SK-N-SH (cell line): ENCODE measurements around the gene MLLT3. TPM values are rescaled to one million over a fixed set of nuclear protein-coding genes. Genes with fewer than 3 reads are reported as not detected.

Experiments used
- CTCF ChIA-PET: fragments of 300-600, 350-600 bp; formaldehyde crosslinking; extraction: SDS; loops from one replicate; lab custom pipeline; 2021; lab: Yijun Ruan, JAX
- POLR2A ChIA-PET: fragments of 350-600 bp; sonication (Branson Sonifier 250); formaldehyde crosslinking; extraction: SDS; loops from one replicate; lab custom pipeline; 2020; ENCODE audit warnings: antibody characterized with exemption, inconsistent platforms; lab: Yijun Ruan, JAX
- DNase-seq: peaks from one replicate; pipeline ENCODE4 v3.0.0; 2012
- H2AFZ ChIP-seq: fragments of 200-600 bp; sonication (generic); 2 replicates; pipeline ENCODE4 v1.8.1; 2016; ENCODE audit warnings: antibody characterized with exemption, mild to moderate bottlenecking, low read depth
- H3F3A ChIP-seq: fragments of 200-600 bp; sonication (generic); replicated peaks from 2 replicates; pipeline ENCODE3; 2016; ENCODE audit warnings: antibody characterized with exemption, mild to moderate bottlenecking; ENCODE audit not compliant: insufficient read depth
- H3K27ac ChIP-seq, 2 experiments: fragments of 200-500 bp in 1 of 2; fragments of 200-600 bp in 1 of 2; sonication (Bioruptor generic) in 1 of 2; sonication (generic), shearing (Covaris generic) in 1 of 2; 2 replicates each; pipeline versions ENCODE4 v1.5.1 to v1.6.1; 2014 to 2016; ENCODE audit warnings: low read depth in 2 of 2, inconsistent platforms in 1 of 2, low read length in 1 of 2, mild to moderate bottlenecking in 1 of 2, mixed read lengths in 1 of 2
- H3K27me3 ChIP-seq: fragments of 200-600 bp; sonication (generic), shearing (Covaris generic); 2 replicates; pipeline ENCODE4 v1.6.1; 2016; ENCODE audit warnings: mixed run types; ENCODE audit not compliant: insufficient read depth
- H3K36me3 ChIP-seq, 2 experiments: fragments of 200-500 bp in 1 of 2; fragments of 200-600 bp in 1 of 2; sonication (Bioruptor generic) in 1 of 2; sonication (generic) in 1 of 2; replicated peaks in 1 of 2; 2 replicates each; pipeline versions ENCODE3 to v1.5.1; 2014 to 2016; ENCODE audit warnings: low read length in 1 of 2, mild to moderate bottlenecking in 1 of 2; ENCODE audit not compliant: insufficient read depth in 2 of 2, control insufficient read depth in 1 of 2
- H3K4me1 ChIP-seq, 2 experiments: fragments of 200-500 bp in 1 of 2; fragments of 200-600 bp in 1 of 2; sonication (Bioruptor generic) in 1 of 2; sonication (generic), shearing (Covaris generic) in 1 of 2; 2 replicates each; pipeline versions ENCODE4 v1.5.1 to v1.6.1; 2014 to 2016; ENCODE audit warnings: low read depth in 1 of 2, low read length in 1 of 2, mixed run types in 1 of 2; ENCODE audit not compliant: insufficient read depth in 2 of 2, control insufficient read depth in 1 of 2
- H3K4me2 ChIP-seq: fragments of 200-600 bp; sonication (generic), shearing (Covaris generic); 2 replicates; pipeline ENCODE4 v1.6.1; 2017; ENCODE audit warnings: mixed run types
- H3K4me3 ChIP-seq, 2 experiments: fragments of 200-500 bp in 1 of 2; fragments of 200-600 bp in 1 of 2; sonication (Bioruptor generic) in 1 of 2; sonication (generic), shearing (Covaris generic) in 1 of 2; 2 replicates each; pipeline versions ENCODE4 v1.5.1 to v1.8.1; 2014 to 2016; ENCODE audit warnings: low read depth in 2 of 2, inconsistent platforms in 1 of 2, low read length in 1 of 2, mild to moderate bottlenecking in 1 of 2, mixed read lengths in 1 of 2, moderate library complexity in 1 of 2
- H3K79me2 ChIP-seq: fragments of 200-600 bp; sonication (generic); 2 replicates; pipeline ENCODE4 v1.8.1; 2017; ENCODE audit warnings: mild to moderate bottlenecking; ENCODE audit not compliant: insufficient read depth
- H3K9ac ChIP-seq: fragments of 200-600 bp; sonication (generic); 2 replicates; pipeline ENCODE4 v1.6.1; 2017; ENCODE audit warnings: mixed run types
- H3K9me2 ChIP-seq: fragments of 200-600 bp; sonication (generic); 2 replicates; pipeline ENCODE4 v1.6.1; 2017; ENCODE audit warnings: mixed run types
- H3K9me3 ChIP-seq: fragments of 200-600 bp; sonication (generic); 2 replicates; pipeline ENCODE4 v1.6.1; 2017; ENCODE audit warnings: mixed run types, mild to moderate bottlenecking, moderate library complexity
- H4K20me1 ChIP-seq: fragments of 200-600 bp; sonication (generic); 2 replicates; pipeline ENCODE4 v1.6.1; 2017; ENCODE audit warnings: mild to moderate bottlenecking, mixed run types; ENCODE audit not compliant: insufficient read depth
- FOXJ3 ChIP-seq: sonication (generic); formaldehyde crosslinking; IDR thresholded peaks from 2 replicates; pipeline ENCODE4 v1.5.1; 2020; ENCODE audit warnings: mild to moderate bottlenecking, missing genetic modification reagents
- GABPA ChIP-seq: IDR thresholded peaks from 2 replicates; pipeline ENCODE4 v1.4.0; 2012; ENCODE audit warnings: low read depth, mild to moderate bottlenecking
- RAD21 ChIP-seq: IDR thresholded peaks from 2 replicates; pipeline ENCODE4 v1.6.1; 2012; ENCODE audit warnings: mild to moderate bottlenecking, low read length
- SIN3A ChIP-seq: IDR thresholded peaks from 2 replicates; pipeline ENCODE4 v1.6.1; 2012; ENCODE audit warnings: low read depth, mild to moderate bottlenecking, low read length, moderate library complexity, borderline replicate concordance
- SMC3 ChIP-seq: IDR thresholded peaks from 2 replicates; pipeline ENCODE4 v1.6.1; 2012; ENCODE audit warnings: low read depth, low read length, improper control_type of control experiment
- TAF1 ChIP-seq: IDR thresholded peaks from 2 replicates; pipeline ENCODE4 v1.6.1; 2012; ENCODE audit warnings: low read depth, mild to moderate bottlenecking, low read length, moderate library complexity, borderline replicate concordance
- TCF12 ChIP-seq: IDR thresholded peaks from 2 replicates; pipeline ENCODE4 v1.4.0; 2012
- TEAD4 ChIP-seq: IDR thresholded peaks from 2 replicates; pipeline ENCODE4 v1.4.0; 2012; ENCODE audit warnings: mild to moderate bottlenecking, borderline replicate concordance; ENCODE audit not compliant: insufficient read depth
- WGBS: methylation state at CpG from one replicate; pipeline ENCODE4 v1.1.6; 2017; ENCODE audit warnings: low lambda C conversion rate; 5-methylcytosine and 5-hydroxymethylcytosine counted together
- polyA plus RNA-seq, 3 experiments: library from polyadenylated mRNA; depleted of rRNA; stranded (reverse); fragments of >200 nt; gene quantifications; 2 replicates each; pipeline ENCODE4 v1.2.3, GENCODE V29; 2012
- TF ChIP-seq, protein P1 (sequence below): IDR thresholded peaks from 2 replicates; pipeline ENCODE4; 2012
- TF ChIP-seq, protein P2 (sequence below): IDR thresholded peaks from 2 replicates; pipeline ENCODE4 v1.4.0; 2012; ENCODE audit warnings: low read depth
- TF ChIP-seq, protein P3 (sequence below): IDR thresholded peaks from 2 replicates; pipeline ENCODE4 v1.4.0; 2012; ENCODE audit warnings: low read depth, borderline replicate concordance
- TF ChIP-seq, protein P4 (sequence below): fragments of 150-350 bp; IDR thresholded peaks from 2 replicates; pipeline ENCODE4 v1.6.1; 2017; ENCODE audit warnings: antibody characterized with exemption, low read length, low read depth, borderline replicate concordance

Gene MLLT3
- polyA plus RNA-seq, 1 of the 3 experiments (the other 2 are of a cell fraction): 3.9 TPM

DNA sequence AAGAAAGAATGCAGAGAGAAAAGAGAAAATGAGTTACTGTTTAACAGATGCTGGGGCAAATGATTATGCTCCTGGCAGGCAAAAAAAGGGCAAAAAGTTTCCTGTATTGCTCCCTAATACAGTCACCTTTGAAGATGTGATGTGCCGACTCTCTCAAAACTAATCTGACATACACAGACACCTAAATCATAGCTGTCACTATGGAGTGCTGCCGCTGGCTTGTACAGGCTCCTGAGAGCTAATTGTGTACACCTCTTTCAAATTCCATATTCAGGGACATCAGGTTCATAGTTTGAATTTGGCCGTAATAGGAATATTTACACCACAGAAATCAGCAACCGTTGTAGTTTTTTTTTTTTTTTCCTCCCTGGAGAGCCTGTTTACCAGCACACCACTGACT, 49.3 kb upstream of the MLLT3 start:
- H3K9me2 ChIP-seq: no peaks in the 10 kb centered on the region
- H3K79me2 ChIP-seq: no peaks in the 10 kb centered on the region
- H3K4me1 ChIP-seq: no peaks in the 10 kb centered on the region
- no peak for TF ChIP-seq GABPA
- H3K36me3 ChIP-seq: no peaks in the 10 kb centered on the region
- 64% methylated on average over 4 of the region's 4 CpGs for whole genome bisulfite sequencing
- ChIA-PET CTCF (interaction anchor here (1.1 kb wide), 1 partner anchor 124 kb away, joined by 3 read pairs; no protein-coding TSS in a partner anchor), POLR2A (no interaction called here)
- no peak overlapping the region for H2AFZ ChIP-seq
- H3K4me3 ChIP-seq: no peak overlapping the region
- DNase-seq: no peak
- no peaks in the 10 kb centered on the region for H3F3A ChIP-seq
- H3K4me2 ChIP-seq: no peak overlapping the region
- H3K27me3 ChIP-seq: no peaks in the 10 kb centered on the region
- no peaks in the 10 kb centered on the region for H4K20me1 ChIP-seq
- no peak overlapping the region for H3K9ac ChIP-seq
- no peak overlapping the region for H3K27ac ChIP-seq
- no peaks in the 10 kb centered on the region for H3K9me3 ChIP-seq

DNA sequence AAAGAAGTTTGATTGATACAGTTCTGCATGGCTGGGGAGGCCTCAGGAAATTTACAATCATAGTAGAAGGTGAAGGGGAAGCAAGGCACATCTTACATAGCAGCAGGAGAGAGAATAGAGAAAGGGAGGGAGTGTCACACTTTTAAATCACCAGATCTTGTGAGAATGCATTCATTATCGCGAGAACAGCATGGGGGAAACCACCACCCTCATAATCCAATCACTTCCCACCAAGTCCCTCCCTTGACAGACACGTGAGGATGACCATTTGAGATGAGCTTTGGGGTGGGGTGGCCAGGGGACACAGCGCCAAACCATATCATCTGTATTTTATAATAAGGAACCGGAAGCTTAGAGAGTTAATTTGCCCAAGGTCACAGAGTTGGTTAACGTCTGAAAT, 48.1 kb upstream of the MLLT3 start:
- no peaks in the 10 kb centered on the region for H3K79me2 ChIP-seq
- H2AFZ ChIP-seq: no peak overlapping the region
- TF ChIP-seq, protein P1, sequence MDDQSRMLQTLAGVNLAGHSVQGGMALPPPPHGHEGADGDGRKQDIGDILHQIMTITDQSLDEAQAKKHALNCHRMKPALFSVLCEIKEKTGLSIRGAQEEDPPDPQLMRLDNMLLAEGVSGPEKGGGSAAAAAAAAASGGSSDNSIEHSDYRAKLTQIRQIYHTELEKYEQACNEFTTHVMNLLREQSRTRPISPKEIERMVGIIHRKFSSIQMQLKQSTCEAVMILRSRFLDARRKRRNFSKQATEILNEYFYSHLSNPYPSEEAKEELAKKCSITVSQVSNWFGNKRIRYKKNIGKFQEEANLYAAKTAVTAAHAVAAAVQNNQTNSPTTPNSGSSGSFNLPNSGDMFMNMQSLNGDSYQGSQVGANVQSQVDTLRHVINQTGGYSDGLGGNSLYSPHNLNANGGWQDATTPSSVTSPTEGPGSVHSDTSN: no peak
- TF ChIP-seq SIN3A: no peak
- no peak for TF ChIP-seq FOXJ3
- TF ChIP-seq, protein P2, sequence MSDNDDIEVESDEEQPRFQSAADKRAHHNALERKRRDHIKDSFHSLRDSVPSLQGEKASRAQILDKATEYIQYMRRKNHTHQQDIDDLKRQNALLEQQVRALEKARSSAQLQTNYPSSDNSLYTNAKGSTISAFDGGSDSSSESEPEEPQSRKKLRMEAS: no peak
- no peak for TF ChIP-seq RAD21
- no peak for TF ChIP-seq TCF12
- TF ChIP-seq, protein P3, sequence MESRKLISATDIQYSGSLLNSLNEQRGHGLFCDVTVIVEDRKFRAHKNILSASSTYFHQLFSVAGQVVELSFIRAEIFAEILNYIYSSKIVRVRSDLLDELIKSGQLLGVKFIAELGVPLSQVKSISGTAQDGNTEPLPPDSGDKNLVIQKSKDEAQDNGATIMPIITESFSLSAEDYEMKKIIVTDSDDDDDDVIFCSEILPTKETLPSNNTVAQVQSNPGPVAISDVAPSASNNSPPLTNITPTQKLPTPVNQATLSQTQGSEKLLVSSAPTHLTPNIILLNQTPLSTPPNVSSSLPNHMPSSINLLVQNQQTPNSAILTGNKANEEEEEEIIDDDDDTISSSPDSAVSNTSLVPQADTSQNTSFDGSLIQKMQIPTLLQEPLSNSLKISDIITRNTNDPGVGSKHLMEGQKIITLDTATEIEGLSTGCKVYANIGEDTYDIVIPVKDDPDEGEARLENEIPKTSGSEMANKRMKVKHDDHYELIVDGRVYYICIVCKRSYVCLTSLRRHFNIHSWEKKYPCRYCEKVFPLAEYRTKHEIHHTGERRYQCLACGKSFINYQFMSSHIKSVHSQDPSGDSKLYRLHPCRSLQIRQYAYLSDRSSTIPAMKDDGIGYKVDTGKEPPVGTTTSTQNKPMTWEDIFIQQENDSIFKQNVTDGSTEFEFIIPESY: no peak
- no peak for TF ChIP-seq TAF1
- no peak for TF ChIP-seq SMC3
- no peak for TF ChIP-seq TEAD4
- TF ChIP-seq, protein P4, sequence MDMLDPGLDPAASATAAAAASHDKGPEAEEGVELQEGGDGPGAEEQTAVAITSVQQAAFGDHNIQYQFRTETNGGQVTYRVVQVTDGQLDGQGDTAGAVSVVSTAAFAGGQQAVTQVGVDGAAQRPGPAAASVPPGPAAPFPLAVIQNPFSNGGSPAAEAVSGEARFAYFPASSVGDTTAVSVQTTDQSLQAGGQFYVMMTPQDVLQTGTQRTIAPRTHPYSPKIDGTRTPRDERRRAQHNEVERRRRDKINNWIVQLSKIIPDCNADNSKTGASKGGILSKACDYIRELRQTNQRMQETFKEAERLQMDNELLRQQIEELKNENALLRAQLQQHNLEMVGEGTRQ: no peak
- TF ChIP-seq, all 33 proteins: peak for 0
- no peak for DNase-seq
- CTCF ChIA-PET: interaction anchor here (1.3 kb wide), 1 partner anchor 11 kb away, joined by 3 read pairs; no protein-coding TSS in a partner anchor
- Histone ChIP-seq H3K4me2 (no peak overlapping the region), H3F3A (no peaks in the 10 kb centered on the region), H3K4me3 (no peak overlapping the region), H3K36me3 (no peaks in the 10 kb centered on the region), H3K9me2 (no peaks in the 10 kb centered on the region), H3K27me3 (no peaks in the 10 kb centered on the region), H3K4me1 (no peaks in the 10 kb centered on the region), H3K9ac (no peak overlapping the region), H3K27ac (no peak overlapping the region), H3K9me3 (no peaks in the 10 kb centered on the region), H4K20me1 (no peaks in the 10 kb centered on the region)
- WGBS: 78% methylated on average over 6 of the region's 6 CpGs
- POLR2A ChIA-PET: no interaction called here
